ENCODE results near the gene RSKR. TPM values are rescaled to one million over a fixed set of nuclear protein-coding genes. Genes with fewer than 3 reads are reported as not detected.

The RSKR gene
- total RNA-seq, 1 experiment from 2014 or later: 25.8 TPM

DNA sequence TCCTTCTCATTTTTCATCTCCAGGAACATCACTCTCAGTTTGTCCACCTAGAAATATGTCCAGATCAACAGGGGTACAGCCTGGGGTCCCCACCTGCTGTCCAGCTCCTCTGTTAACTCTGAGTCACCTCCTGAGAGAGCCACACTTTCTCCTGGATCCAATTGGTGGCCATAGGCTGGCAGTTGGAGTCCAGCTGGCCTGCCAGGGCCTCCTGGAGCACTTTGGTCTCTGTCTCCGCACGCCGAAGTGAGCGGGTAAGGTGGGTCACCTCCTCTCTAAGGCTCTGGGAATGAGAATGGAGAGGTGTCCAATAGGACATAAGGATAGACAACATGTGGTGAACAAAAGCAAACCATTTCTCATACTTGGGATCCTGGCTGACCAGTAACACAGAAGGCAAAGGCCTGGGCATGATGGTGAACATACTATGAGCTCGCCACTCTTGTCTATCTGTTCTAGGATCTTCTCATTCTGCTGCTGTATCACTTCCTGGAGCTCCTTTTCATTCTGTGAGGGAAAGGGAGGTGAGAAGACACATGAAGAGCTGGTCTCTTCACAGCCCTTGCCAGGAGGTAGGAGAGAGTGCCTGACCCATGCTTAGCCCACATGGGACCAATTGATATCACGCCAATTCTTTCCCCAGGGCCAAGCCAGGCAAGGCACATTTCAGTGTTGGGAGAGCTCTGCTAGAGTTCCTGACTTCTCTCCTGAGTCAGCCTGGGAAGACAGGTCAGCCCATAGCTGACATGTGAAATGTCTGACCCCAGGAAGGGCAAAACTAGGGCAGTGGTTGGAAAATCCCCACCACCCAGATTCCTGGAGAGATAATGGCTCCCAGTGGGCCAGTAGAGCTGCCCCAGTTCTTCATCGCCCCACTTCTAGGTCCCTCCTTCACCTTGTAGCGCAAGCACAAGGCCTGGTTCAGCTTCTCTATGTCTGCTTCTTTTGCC is 35.5 kb downstream of the RSKR start:
- Histone ChIP-seq H3K9ac (ENCODE audit: extremely low read depth, insufficient read length, low read length) (no peak overlapping the region), H2BK20ac (ENCODE audit: low read depth, low read length, poor library complexity, severe bottlenecking) (no peak overlapping the region), H3K14ac (ENCODE audit: insufficient read depth, low read length) (no peak overlapping the region), H3K4me2 (ENCODE audit: insufficient read depth, insufficient read length, low read length) (no peak overlapping the region), H2BK5ac (ENCODE audit: insufficient read length, low read length) (no peak overlapping the region), H3K4ac (ENCODE audit: low read depth, low read length) (no peak overlapping the region), H3K79me1 (ENCODE audit: insufficient read depth, low read depth, low read length, poor library complexity, severe bottlenecking) (no peaks in the 10 kb centered on the region), H2AFZ (ENCODE audit: low read length) (no peak overlapping the region), H3K27me3 (ENCODE audit: insufficient read depth, low read length) (no peaks in the 10 kb centered on the region), H3K79me2 (ENCODE audit: insufficient read depth, low read length) (no peaks in the 10 kb centered on the region), H4K91ac (ENCODE audit: insufficient read length, low read depth, low read length) (no peak overlapping the region), H3K23me2 (ENCODE audit: insufficient read length, low read depth, low read length, poor library complexity, severe bottlenecking) (no peaks in the 10 kb centered on the region), H4K20me1 (ENCODE audit: control insufficient read depth, insufficient read depth, insufficient read length) (peaks cover 2% of the 10 kb centered on the region), H2BK15ac (ENCODE audit: low read depth, low read length) (no peak overlapping the region), H3K9me3 (ENCODE audit: control insufficient read depth, low read depth, low read length) (no peaks in the 10 kb centered on the region), H3K18ac (ENCODE audit: insufficient read length, low read depth, low read length) (no peak overlapping the region), H3K27ac (ENCODE audit: insufficient read length, low read depth, low read length) (no peak overlapping the region), H3T11ph (ENCODE audit: low read length) (no peak overlapping the region), H2AK5ac (ENCODE audit: insufficient read length, low read length) (no peak overlapping the region), H4K8ac (replicated peaks; ENCODE audit: insufficient read length, low read depth, low read length) (no peak overlapping the region), H3K4me1 (ENCODE audit: insufficient read depth, low read length) (no peaks in the 10 kb centered on the region), H2BK120ac (ENCODE audit: low read depth, low read length, poor library complexity, severe bottlenecking) (no peak overlapping the region), H4K5ac (ENCODE audit: insufficient read length, low read depth, low read length) (no peak overlapping the region), H3K56ac (ENCODE audit: insufficient read length, low read depth, low read length) (no peak overlapping the region), H2BK12ac (ENCODE audit: insufficient read length, low read depth, low read length) (no peak overlapping the region), H3K23ac (ENCODE audit: insufficient read length, low read depth, low read length) (no peak overlapping the region)
- TF ChIP-seq, protein P1, sequence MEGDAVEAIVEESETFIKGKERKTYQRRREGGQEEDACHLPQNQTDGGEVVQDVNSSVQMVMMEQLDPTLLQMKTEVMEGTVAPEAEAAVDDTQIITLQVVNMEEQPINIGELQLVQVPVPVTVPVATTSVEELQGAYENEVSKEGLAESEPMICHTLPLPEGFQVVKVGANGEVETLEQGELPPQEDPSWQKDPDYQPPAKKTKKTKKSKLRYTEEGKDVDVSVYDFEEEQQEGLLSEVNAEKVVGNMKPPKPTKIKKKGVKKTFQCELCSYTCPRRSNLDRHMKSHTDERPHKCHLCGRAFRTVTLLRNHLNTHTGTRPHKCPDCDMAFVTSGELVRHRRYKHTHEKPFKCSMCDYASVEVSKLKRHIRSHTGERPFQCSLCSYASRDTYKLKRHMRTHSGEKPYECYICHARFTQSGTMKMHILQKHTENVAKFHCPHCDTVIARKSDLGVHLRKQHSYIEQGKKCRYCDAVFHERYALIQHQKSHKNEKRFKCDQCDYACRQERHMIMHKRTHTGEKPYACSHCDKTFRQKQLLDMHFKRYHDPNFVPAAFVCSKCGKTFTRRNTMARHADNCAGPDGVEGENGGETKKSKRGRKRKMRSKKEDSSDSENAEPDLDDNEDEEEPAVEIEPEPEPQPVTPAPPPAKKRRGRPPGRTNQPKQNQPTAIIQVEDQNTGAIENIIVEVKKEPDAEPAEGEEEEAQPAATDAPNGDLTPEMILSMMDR (conservative IDR thresholded peaks at IDR 0.05): no peak
- Mint-ChIP-seq H3K9me3 (no peaks in the 10 kb centered on the region), H3K27me3 (ENCODE audit: low read depth) (no peaks in the 10 kb centered on the region), H3K4me1 (peaks cover 12 to 15% of the 10 kb centered on the region in 2 experiments), H3K4me3 (no peak overlapping the region), H3K36me3 (ENCODE audit: insufficient read depth in 1 of 3, low read depth in 3 of 3) (peaks cover 27 to 53% (median 49%) of the 10 kb centered on the region in 3 experiments; a peak in 6 of 7 replicates), H3K27ac (no peak overlapping the region)
- WGBS (ENCODE audit: extremely low coverage, insufficient read length, low lambda C conversion rate): no CpG with 5 or more reads among the region's 8 CpGs
- DNase-seq: no peak
